Endothelial cell of umbilical vein (primary cell): Measurements from ENCODE around the gene STIM1.

Source experiments
- EZH2 ChIP-seq: IDR thresholded peaks from 2 replicates; pipeline ENCODE4 v1.6.1; 2012; ENCODE audit warnings: borderline replicate concordance, low read depth, mild to moderate bottlenecking, moderate library complexity, low read length, inconsistent platforms; ENCODE audit not compliant: severe bottlenecking
- JUN ChIP-seq: IDR thresholded peaks from 2 replicates; pipeline ENCODE4 v1.6.1; 2011; ENCODE audit warnings: borderline replicate concordance, low read depth; ENCODE audit not compliant: insufficient read length, insufficient read depth
- POLR2A ChIP-seq: IDR thresholded peaks from 2 replicates; pipeline ENCODE4 v1.6.1; 2012; ENCODE audit warnings: low read depth, mild to moderate bottlenecking, control low read depth, low read length
- POLR2AphosphoS5 ChIP-seq: IDR thresholded peaks from 2 replicates; pipeline ENCODE4 v1.6.1; 2012; ENCODE audit warnings: low read depth, mild to moderate bottlenecking, control low read depth, low read length, moderate library complexity; ENCODE audit not compliant: insufficient read depth
- TF ChIP-seq, protein P1 (sequence below), 2 donors: IDR thresholded peaks; 1 replicate in 1 of 2; 2 replicates in 1 of 2; pipeline ENCODE4 v1.5.1; 2011; ENCODE audit warnings: low read length in 2 of 2, mild to moderate bottlenecking in 2 of 2, moderate library complexity in 2 of 2, control low read depth in 1 of 2, inconsistent platforms in 1 of 2, low read depth in 1 of 2; ENCODE audit not compliant: insufficient read depth in 1 of 2; ENCODE audit errors: extremely low read depth in 1 of 2

DNA sequence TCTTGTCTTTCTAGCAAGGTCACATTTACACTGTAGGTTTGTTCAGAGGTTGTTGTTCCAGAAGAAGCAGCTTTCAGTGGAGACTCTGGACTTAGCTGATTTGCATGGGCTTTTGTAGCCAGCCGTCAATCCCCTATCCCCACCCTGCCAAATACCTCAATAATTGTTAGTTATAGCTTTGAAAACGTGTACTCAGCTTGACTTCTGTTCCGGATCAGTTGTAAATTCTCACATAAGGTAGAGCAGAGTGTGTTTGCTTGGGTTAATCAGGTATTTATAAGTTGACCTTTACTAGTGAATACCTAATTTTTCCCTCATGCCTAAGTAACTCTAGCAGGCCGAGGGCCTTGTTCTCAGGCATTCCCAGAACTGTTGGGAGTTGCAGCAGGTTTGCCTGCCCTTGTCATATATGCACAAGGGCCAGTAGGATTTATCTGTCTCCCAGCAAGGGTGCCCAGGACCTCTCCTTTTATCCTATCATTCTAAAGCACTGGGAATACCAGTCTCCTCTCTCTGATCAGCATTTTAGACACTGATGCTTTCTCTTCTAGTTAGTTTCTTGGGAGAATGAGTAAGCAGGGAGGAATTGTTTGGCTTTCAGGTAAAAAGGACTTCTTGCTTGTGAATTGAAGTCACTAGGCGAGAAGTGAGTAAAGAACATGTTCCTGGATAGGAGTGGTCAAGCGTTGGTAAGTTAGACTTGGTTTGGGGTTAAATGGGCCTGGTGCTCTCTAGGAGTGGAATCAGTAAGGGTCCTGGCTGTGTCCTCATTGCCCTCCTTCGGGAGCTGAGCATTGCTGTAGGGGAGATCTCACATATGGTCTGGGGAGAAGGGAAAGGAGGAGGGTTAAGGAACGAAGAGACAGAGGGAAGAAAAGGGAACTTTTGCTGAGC is 22.1 kb downstream of the STIM1 start:
- TF ChIP-seq, protein P1, sequence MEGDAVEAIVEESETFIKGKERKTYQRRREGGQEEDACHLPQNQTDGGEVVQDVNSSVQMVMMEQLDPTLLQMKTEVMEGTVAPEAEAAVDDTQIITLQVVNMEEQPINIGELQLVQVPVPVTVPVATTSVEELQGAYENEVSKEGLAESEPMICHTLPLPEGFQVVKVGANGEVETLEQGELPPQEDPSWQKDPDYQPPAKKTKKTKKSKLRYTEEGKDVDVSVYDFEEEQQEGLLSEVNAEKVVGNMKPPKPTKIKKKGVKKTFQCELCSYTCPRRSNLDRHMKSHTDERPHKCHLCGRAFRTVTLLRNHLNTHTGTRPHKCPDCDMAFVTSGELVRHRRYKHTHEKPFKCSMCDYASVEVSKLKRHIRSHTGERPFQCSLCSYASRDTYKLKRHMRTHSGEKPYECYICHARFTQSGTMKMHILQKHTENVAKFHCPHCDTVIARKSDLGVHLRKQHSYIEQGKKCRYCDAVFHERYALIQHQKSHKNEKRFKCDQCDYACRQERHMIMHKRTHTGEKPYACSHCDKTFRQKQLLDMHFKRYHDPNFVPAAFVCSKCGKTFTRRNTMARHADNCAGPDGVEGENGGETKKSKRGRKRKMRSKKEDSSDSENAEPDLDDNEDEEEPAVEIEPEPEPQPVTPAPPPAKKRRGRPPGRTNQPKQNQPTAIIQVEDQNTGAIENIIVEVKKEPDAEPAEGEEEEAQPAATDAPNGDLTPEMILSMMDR (IDR thresholded peaks at IDR 0.05; ENCODE audit: extremely low read depth in 1 of 2, insufficient read depth in 1 of 2, low read depth in 1 of 2, low read length in 2 of 2), result no peak
- TF ChIP-seq POLR2A (no peak), JUN (no peak), EZH2 (no peak), POLR2AphosphoS5 (no peak)
